Medulla oblongata (tissue), 1 donor: Measurements from ENCODE around the gene SFTPA2.
A peak's percentile ranks its signal among the peaks of the same experiment; 100 is the strongest.
"Not testable (repeated sequence)": the region's sequence is repeated elsewhere in the genome, so short reads cannot be mapped to it uniquely, and the experiment has no call there.

Source experiments
- DNase-seq: peaks from one replicate; pipeline ENCODE4 v3.0.0-alpha.2; 2015; ENCODE audit errors: extremely low spot score

SFTPA2 gene

DNA sequence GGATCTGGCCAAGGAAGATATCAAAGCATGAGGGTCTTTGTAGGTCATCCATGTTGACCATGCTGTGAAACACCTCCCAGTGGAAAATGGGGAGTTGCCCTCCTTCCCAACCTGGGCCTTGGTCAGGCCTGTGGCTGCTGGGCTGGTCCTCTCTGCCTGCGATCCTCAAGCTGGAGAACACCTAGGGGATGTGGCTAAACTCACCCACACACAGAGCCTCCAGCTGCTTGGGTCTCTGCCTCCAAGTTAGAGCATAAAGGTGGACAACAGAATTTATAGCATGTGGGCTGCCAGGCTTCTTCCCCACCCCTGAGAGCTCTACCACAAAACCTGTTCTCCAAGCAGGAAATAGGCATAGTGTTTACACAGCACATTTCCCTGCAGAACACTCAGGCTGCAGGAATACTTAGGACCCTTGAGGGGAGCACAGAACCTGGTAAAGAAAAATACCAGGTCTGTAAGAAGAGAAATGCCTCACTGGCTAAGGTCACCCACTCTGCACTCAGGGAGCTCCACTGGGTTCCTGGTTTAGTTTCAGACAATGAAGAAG lies at the start of gene SFTPA2:
TSS of gene SFTPA2 (minus strand) at position 248 of the 550 bp plus-strand sequence. CDS start 924 bp downstream, outside the sequence.
- DNase-seq: no peak

DNA sequence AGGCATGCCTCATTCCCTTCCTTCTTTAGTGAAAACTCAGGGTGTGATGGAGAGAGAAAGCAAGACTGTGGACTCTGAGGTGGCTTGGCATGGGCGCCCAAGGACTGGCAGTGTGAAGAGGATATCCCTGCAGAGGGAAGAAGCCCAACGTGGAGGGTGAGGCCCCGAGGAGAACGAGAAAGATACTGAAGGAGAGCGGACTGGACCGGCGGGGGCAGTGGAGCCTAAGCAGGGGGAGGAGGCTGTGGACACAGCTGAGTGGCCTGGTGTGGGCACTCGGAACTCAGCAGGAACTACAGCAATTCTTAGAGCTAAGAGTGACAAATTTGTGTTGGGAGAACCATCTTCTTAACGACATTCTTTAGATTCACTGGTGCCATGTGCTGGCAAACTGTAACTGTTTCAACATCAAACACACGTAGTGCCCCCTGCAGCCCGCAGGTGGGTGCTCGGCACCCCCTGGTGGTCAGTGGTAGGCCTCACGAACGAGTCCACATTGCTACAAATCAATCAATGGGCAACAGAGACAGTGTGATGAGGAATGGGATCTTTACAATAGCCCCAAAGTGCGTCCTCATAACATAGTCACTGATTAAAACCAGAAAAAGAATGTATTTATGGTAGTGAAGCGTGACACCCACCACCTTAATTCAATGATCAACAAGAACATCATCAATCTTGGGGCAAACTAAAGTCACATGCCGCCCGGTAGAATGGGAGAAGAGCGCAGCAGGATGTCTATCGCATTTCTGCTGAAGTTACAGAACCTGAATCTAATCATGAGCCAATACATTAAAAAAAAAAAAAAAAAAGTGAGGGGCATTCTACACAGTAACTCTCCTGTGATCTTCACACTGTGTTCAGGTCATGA lies 48.5 kb upstream of the SFTPA2 start:
- DNase-seq: peak; percentile 15

DNA sequence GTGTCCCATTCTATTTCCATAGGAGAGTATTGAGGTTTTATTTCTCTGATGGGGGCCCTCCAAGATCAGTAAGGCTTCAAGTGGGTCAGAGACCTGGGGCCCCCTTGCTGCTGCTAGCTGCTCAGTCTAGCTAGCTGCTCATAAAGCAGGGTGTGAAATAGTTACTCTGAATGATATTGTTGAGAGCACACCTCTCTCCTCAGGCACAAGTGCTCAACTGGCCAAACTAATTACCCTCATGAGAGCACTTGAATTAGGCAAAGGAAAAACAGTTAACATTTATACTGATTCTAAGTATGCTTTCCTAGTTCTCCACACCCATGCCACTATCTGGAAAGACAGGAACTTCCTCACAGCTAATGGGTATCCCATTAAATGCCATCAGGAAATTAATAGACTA lies 45.1 kb upstream of the SFTPA2 start:
- no peak for DNase-seq

DNA sequence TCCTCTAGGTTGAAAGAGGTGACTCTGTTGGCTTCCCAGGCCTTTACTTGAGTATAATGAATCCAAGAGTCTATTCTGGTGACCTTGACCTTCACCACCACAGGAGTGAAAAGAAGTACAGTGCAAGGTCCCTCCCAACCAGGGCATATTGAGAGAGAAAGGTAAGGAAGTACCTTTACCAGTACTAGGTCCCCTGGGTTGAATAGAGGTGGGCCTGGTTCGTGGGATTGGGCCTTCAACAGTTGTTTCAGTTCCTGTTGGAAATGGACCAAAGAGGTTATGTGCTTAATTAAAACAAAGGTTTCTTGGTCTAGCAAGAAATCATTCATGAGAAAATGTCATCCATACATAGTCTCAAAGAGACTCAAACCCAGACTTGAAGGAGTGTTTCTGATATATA lies 44.1 kb upstream of the SFTPA2 start:
- DNase-seq: no peak

DNA sequence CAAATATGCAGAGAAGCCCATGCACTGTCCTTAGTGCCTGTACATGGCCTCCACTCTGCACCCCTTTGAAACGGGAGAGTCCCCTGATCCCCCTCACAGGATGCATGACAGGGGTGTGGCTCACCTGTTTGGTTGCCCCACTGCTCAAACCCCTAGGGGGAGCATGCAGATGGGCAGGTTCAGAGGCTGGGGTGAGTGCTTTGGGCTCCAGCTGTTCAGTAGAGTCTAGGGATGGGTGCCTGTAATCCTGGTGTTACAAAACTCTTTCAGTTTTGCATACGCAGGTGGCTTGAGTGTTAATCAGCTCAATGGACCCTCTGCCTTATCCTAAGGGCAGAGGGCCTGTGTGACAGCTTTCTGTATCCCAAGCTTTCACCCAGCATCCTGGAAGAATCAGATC lies 42.7 kb upstream of the SFTPA2 start:
- DNase-seq: no peak

DNA sequence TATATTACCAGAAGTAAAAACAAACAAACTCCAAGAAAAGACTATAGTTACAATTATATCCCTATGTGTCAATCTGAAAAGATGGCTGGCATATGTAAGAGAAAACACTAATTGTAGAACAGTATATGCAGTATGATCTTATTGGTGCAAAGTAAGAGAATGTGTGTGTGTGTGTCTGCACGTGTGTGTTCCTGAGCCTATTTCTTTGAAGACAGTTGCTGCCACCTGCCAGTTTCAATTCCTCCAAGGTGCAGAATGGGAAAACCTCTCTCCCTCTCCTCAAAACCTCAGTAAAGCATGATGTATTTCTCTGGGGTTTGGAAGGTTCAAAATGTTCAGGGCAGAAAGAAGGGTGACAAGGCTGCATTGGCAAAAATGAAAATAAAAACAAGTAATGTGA lies 41.7 kb upstream of the SFTPA2 start:
- DNase-seq: no peak

DNA sequence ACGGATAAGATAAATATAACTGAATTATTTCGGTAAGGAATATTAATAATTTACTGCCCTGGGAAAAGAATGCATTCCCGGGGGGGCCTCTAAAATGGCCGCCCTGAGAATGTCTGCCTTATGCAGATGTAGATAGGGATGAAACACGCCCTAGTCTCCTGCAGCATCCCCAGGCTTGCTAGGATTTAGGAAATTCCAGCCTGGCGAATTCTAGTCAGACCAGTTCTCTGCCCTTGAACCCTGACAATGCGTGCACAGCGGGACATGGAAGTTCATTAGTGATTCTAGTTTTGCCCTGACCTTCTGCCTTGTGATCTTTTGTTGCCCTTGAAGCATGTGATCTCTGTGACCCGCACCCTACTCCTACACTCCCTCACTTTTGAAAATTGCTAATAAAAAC lies 39.4 kb upstream of the SFTPA2 start:
- not testable (repeated sequence) for DNase-seq

DNA sequence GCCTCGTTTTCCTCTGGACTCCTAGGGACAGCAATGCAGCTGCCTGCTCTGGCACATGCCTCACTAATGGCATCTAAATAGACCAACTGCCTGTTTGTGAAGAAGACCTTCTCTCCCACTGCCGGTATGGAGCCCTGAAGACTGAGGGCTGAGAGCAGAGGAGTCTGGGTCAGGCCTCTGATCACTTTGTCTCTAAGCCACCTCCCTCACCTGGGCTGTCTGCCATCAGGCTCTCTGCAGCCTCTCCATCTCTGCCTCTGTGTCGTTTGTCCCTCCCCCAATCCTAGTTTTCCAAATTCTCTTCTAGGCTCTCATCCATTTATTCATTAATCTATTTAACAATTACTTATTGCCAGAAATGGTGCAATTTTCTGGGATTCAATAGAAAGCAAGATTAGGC lies 35.3 kb upstream of the SFTPA2 start:
- DNase-seq: no peak

DNA sequence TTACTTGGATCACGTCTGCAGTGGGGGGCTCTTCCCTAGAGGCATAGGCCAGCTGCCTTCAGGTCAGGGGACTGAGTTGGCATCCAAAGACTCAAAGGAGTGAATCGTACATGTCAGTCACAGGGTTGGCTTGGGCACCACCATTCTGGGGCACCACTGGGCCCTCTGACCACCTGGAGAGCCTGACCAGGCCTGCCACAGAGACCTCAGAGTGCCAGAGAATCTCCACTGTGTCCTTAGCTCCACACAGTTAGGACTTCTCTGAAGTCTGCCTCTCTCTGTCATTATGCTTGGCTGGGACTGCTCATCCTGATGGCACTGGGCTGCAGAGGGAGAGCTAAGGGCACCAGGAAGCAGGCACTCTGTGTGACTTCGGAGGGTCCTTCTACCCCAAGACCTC lies 34.4 kb upstream of the SFTPA2 start:
- not testable (repeated sequence) for DNase-seq

DNA sequence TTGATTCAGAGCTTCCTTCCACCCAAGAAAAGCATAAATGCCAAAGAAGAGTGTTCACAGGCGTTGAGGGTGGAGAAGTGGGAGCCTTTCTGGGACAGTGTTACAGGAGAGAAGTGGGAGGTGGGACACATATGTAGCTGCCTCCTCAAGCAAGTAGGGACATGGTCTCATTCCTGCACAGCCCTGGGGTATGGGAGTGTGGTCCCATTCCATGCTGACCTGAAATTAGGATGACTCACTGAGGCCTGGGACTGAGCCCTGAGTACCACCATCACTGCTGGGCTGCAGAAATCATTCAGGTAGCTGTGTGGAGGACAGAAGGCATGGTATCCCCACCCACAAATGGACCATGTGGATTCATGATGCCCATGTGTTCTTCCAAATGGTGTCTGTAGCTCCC lies 33.2 kb upstream of the SFTPA2 start:
- DNase-seq: no peak

DNA sequence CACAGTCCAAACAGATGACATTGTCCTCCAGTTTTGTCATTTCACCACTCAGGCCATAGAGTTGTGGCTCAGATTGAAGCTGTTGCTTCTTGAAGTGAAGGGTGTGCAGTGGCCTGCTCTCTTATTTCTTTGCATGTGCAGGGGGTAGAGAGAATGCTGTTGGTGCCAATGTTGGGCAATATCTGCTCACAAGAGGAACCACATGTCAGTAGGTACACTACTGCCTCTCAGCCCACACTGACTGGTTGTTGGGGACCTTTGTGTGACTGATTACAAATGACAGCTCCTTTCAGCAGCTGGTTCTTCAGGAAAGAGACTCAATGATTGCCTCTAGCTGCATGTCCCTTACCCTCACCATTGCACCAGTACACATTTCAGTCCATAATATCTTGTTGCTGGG lies 28.6 kb upstream of the SFTPA2 start:
- DNase-seq: no peak

DNA sequence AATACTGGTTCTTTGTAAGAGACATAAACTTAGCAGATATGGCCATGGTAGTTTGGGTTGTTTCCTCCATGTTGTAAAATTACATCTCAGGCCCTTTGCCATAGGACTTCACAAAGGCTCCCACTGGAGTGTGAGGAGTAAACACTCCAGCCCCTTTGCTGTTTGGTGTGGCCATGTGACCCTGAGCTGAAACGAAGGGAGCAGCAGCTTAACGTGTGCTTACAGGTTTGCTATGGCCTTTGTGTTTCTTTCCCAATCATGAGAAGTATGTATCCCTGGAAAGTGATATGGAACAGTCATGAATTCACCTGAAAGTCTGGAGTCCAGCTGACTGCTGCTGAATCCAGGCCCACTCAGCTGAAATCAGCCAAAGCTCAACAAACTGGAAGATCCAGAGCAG lies 26.7 kb upstream of the SFTPA2 start:
- no peak for DNase-seq

DNA sequence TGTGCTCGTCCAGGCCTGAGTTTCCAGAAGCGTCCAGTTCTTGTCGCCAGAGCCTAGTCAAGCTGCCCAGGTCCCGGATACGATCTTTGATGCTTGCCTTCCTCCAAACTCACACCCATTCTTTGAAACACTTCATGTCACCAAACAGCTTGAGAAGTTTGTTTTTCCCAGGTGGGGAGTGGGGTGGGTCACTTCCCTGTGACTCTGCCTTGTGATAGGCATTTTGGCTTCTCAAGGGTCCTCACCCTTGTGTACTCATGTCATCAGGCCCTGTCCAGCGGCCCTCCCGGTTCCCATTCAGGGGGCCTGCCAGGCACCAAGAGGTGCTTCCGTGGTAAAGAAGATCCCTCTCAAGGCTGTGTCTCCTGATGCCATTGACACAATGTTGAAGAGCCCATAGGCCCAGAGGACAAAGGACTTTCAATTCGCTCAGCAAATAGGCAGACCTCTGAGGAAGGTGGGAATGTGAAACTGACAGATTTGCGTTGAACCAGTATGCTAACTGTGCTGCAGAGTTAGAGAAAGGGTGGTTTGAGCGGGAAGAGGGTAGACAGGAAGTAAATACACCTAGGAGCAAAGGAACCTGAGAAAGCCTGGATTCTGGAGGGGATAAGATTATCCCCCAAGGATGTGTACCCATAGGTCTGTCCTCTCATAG lies 25.8 kb upstream of the SFTPA2 start:
- DNase-seq: no peak

DNA sequence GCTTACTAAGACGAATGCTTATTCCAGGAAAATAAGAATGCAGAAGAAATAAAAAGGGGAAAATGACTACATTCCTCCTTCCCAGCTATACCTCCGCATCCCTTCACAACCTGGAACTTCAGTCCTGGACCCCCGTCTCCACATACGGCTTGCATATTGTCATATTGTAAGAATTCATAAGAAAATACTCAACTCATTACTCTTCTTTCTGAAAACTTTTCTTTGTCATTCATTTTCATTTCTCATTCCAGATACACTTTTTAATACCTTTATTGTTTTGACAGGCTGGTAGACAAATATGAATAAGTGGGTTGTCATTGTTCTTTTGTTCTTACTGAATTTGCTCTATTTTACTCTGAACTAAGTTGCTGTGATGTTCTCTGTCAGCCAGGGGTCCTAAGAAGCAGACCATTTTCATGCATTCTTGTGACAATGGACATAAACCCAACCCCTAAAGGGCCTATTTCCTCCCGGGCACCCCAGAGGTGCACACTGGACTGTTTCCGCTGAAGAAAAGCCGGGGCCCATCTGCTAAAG lies 23.3 kb upstream of the SFTPA2 start:
- DNase-seq: no peak

DNA sequence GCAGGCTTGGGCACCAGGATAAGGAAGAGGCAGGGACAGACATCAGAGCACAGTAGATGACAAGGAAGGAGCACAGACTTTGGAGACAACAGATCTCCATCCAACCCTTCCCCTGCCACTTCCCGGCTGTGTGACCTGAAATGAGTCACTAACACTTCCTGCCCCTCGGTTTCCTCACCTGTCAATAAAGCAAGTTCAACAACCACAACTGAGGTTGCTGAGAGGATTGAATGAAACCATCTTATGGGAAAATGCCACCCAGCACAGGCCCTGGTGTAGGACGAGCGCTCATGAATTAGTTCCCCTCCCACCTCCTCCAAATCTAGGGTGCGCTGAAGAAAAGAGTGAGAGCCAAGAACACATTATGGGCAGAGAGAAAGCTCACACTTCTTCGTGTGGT lies 22.7 kb upstream of the SFTPA2 start:
- not testable (repeated sequence) for DNase-seq

DNA sequence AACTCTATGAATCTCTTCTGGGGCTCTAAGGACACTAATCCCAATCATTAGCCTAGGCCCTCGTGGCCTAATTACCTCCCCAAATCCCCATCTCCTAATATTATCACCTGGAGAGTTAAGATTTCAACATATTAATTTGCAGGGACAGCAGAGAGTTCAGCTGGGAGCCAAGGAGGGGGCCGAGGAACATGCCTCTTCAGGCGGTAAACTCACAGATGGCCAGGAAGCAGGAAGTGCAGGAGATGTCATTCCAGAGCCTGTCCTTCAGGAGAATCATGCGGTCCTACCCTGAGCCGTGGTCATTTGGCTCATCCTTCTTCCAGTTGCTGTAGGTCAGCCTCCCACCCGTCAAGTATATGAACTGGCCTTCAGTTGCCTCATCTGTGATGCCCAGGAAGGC lies 21.9 kb upstream of the SFTPA2 start:
- DNase-seq: no peak

DNA sequence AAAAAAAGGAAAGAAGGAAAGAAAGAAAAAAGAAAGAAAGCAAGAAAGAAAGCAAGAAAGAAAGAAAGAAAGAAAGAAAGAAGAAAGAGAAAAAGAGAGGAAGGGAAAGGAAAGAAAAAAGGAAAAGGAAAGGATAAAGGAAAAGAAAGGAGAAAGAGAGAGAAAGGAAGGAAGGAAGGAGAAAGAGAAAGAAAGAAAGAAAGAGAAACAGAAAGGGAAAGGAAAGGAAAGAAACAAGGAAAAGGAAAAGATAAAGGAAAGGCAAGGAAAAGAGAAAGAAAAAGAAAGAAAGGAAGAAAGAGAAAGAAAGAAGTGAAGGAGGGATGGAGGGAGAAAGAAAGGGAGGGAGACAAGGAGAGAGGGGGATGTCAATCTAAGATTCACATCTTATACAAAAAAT lies 20.8 kb upstream of the SFTPA2 start:
- DNase-seq: no peak

DNA sequence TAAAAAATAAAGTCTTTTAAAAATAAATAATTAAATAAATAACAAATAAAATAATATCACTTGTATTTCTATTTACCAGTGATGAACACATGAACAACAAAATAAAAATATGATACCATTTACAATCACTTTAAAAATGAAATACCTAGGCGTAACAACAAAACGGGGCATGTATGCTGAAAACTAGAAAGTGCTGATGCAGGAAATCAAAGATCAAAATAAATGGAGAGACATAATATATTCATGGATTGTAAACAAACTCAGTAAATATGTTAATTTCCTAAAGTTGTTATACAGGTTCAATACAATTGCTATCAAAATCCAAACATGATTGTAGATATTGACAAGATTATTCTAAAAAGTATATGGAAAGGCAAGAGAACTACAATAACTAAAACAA lies 19.2 kb upstream of the SFTPA2 start:
- no peak for DNase-seq

DNA sequence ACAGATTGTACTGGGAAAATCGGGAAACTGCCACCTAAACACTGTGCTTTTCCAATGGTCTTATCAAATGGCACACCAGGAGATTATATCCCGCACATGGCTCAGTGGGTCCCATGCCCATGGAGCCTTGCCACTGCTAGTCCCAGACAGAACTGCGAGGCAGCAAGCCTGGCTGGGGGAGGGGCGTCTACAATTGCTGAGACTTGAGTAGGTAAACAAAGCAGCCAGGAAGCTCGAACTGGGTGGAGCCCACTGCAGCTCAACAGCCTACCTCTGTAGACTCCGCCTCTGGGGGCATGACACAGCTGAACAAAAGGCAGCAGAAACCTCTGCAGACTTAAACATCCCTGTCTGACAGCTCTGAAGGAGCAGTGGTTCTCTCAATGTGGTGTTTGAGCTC lies 10.4 kb upstream of the SFTPA2 start:
- DNase-seq: not testable (repeated sequence)

DNA sequence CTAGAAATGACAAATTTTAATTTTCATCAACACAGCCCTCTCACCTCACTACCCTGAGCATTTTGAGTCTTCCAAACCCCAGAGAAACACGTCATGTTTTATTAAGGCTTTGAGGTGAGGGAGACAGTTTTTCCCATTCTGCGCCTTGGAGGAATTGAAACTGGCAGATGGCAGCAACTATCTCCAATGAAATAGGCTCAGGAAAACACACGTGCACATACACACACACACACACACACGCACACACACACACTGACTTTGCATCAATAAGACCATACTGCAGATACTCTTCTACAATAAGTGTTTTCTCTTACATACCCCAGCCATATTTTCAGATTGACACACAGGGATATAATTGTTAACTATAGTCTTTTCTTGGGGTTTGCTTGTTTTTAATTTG lies 3.2 kb upstream of the SFTPA2 start:
- no peak for DNase-seq

DNA sequence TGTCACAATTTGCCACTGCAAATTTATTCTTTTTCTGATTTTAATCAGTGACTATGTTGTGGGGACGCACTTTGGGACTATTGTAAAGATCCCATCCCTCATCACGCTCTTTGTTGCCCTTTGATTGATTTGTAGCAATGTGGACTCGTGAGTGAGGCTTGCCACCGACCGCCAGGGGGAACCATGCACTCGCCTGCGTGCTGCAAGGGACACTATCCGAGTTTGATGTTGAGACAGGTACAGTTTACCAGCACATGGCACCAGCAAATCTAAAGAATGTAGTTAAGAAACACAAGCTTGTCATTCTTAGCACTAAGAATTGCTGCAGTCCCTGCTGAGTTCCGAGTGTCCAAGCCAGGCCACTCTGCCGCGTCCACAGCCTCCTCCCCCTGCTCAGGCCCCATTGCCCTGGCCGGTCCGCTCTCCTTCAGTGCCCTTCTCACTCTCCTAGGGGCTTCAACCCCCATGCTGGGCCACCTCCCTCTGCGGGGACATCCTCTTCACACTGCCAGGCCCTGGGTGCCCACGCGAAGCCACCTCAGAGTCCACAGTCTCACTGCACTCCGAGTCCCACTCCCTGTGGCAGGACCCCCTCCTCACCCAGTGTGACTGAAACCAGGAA lies 2.0 kb upstream of the SFTPA2 start:
- peak; percentile 70 for DNase-seq

DNA sequence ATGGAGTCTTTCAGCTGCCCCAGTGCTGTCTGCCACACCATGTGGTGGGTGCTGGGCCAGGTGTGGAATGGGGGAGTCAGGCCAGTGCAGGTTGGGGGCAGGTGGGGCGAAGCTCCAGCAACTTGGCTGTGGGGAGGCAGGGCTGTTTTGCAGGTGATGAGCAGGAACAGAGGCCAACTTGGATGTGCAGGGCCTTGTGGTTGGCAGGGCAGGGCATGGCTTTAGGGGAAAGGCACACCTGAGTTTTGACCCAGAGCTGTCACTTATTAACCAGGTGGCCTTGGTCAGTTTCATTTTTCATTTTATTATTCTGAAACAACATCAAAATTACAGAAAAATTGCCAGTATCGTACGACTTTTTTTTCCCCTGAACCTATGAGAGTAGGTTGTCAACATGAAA lies 1.1 kb upstream of the SFTPA2 start:
- no peak for DNase-seq
